Aorta (tissue), 5 donors: ENCODE measurements around the gene SLITRK5. TPM values are rescaled to one million over a fixed set of nuclear protein-coding genes. Genes with fewer than 3 reads are reported as not detected.

ENCODE experiments used
- ATAC-seq: fragments of 200-7000 bp; cut with Tn5 transposase; one replicate; pipeline ENCODE4 v1.9.1; 2022; ENCODE audit warnings: moderate library complexity; ENCODE audit not compliant: low FRiP score
- DNase-seq, 2 donors: peaks; one replicate each; pipeline ENCODE4 v3.0.0-alpha.2; 2020
- H3K27ac ChIP-seq, 2 donors: one replicate each; pipeline ENCODE4 v1.5.1; 2013; ENCODE audit warnings: low read length in 2 of 2, mild to moderate bottlenecking in 2 of 2, moderate library complexity in 2 of 2, control low read depth in 1 of 2, inconsistent platforms in 1 of 2, low read depth in 1 of 2
- H3K27me3 ChIP-seq, 2 donors: one replicate each; pipeline ENCODE4 v1.6.1; 2013; ENCODE audit warnings: control low read depth in 1 of 2, low read length in 1 of 2, mild to moderate bottlenecking in 1 of 2, moderate library complexity in 1 of 2; ENCODE audit not compliant: insufficient read depth in 2 of 2, control insufficient read depth in 1 of 2
- H3K36me3 ChIP-seq, 2 donors: one replicate each; pipeline ENCODE4 v1.6.1; 2013; ENCODE audit warnings: control low read depth in 1 of 2, low read length in 1 of 2, mild to moderate bottlenecking in 1 of 2; ENCODE audit not compliant: insufficient read depth in 2 of 2, control insufficient read depth in 1 of 2
- H3K4me1 ChIP-seq, 2 donors: one replicate each; pipeline ENCODE4 v1.6.1; 2013; ENCODE audit warnings: low read length in 2 of 2, control low read depth in 1 of 2, mild to moderate bottlenecking in 1 of 2, moderate library complexity in 1 of 2; ENCODE audit not compliant: insufficient read depth in 2 of 2, control insufficient read depth in 1 of 2
- H3K4me3 ChIP-seq, 2 donors: one replicate each; pipeline ENCODE4 v1.5.1; 2013; ENCODE audit warnings: low read length in 2 of 2, control low read depth in 1 of 2, mild to moderate bottlenecking in 1 of 2
- H3K9me3 ChIP-seq: one replicate; pipeline ENCODE4 v1.6.1; 2013; ENCODE audit warnings: mild to moderate bottlenecking, low read length; ENCODE audit not compliant: control insufficient read depth
- WGBS, 2 donors: extraction: QIAGEN DNeasy Blood & Tissue Kit; methylation state at CpG; one replicate each; pipeline ENCODE4 v1.1.7; 2013; 5-methylcytosine and 5-hydroxymethylcytosine counted together
- intact Hi-C, 2 donors: fragments of 100-400 bp; cut with DNase I; formaldehyde crosslinking; loops; one replicate each; pipeline versions ENCODE4 v1.14.2 to v1.15.0; 2022
- long read RNA-seq, 2 donors: library from polyadenylated mRNA; unstranded; transcript quantifications; one replicate each; pipeline ENCODE4 v2.0.0, GENCODE V29; 2020 to 2021
- polyA plus RNA-seq, 2 donors: library from polyadenylated mRNA; stranded (reverse); fragments of 200-250 nt; gene quantifications; one replicate each; pipeline ENCODE4 v1.2.3, GENCODE V29; 2013
- total RNA-seq, 2 donors: library from RNA; stranded (reverse); fragmentation: NEBNext Ultra II Directional; extraction: Animal tissue kit (Norgen Biotek cat#: 25700); gene quantifications; one replicate each; pipeline ENCODE4 v1.2.1, GENCODE V29; 2021
- donor health status: healthy with polysubstance abuse.
- donor health status: Bipolar disorder and iron deficiency.
- donor health status: DM: no; HTN: no; CAD: no.
- donor health status: DM: no; HTN: no; CAD: no.
- donor health status: DM: yes; HTN: yes; CAD: no.

Gene SLITRK5
- total RNA-seq (under 1 TPM; 0.32 to 0.45 TPM), polyA plus RNA-seq (under 1 TPM; under 0.01 TPM)
- long read RNA-seq, donor 1 = 0 reads
- long read RNA-seq, donor 2, partial matches to known transcripts = 0 of 2 reads
- long read RNA-seq, donor 2, other reads (novel, unspliced or antisense) = 2 of 2 reads

DNA sequence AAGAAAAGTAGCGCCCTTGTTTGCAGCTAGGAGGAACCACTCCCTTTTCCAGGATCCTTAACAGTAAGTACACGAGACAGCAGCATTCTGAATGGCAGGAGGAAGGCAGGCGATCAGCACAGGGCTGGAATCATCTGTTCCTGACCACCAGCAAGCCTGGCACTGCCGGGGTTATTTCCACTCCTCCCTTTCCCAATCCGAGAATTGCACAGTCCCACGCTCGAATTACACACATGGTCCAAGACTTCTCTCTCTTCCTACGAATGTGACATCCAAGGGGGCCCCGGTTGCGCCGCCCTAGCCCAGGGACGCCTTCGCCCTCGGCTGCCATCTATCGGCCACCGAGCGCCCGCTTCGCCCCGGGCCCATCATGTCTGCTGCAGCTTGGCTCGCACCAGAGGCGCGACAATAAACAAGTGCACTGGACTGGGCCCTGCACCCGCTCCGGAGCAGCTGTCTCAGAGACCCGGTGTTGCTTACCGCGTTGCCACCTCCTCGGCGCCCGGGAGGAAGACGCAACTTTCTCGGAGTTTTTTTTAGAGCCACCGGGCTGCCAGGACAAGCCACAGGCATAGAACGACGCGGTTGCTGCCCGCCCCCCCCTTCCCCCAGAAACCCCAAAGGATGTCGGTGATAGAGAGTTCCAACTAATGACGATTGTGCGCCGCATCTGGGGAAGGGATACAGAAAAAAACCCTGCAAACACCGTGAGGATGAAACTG, at the start of gene SLITRK5:
SLITRK5 (plus strand) TSS at position 341 of the 722 bp plus-strand sequence. CDS start 4,018 bp downstream, outside the sequence.
- 1% methylated on average over 43 of the region's 43 CpGs for WGBS, 2 donors
- Histone ChIP-seq H3K36me3 (no peaks in the 10 kb centered on the region), H3K4me3 (peak within 1 kb of the TSS; percentile 39 to 42), H3K27ac (no peak within 1 kb of the TSS), H3K9me3 (peaks cover 1% of the 10 kb centered on the region), H3K4me1 (no peaks in the 10 kb centered on the region), H3K27me3 (no peaks in the 10 kb centered on the region)
- ATAC-seq (peak; percentile 89), DNase-seq (peak; percentile 73 to 91)
- intact Hi-C loops = no loop called here

DNA sequence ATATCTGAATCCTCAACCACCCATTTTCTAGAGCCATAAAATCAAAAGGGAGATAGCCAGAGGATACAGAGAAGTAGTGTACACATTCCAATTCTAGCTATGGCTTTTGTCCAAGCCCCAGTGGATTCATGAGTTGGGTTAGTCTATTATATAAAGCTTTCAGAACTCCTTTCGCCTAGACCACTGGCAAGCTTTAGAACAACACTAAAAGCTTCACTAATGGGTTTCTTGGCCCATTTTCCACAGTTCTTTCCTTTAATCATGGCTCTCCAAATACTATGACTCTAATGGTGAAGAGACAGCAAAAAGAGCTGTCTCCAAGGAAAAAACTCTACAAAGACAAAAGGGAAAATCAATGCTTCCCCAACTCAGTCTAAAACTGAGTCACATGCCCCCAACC, 48.2 kb upstream of the SLITRK5 start:
- no peaks in the 10 kb centered on the region for H3K36me3 ChIP-seq
- no peak for DNase-seq
- intact Hi-C loops = no loop called here
- no peak for ATAC-seq
- no peaks in the 10 kb centered on the region for H3K4me1 ChIP-seq
- WGBS, 2 donors = 24 to 43% methylated on average over 1 of the region's 1 CpG
- H3K27ac ChIP-seq = no peak overlapping the region
- no peaks in the 10 kb centered on the region for H3K27me3 ChIP-seq
- H3K4me3 ChIP-seq = no peak overlapping the region
- H3K9me3 ChIP-seq = no peaks in the 10 kb centered on the region

- H3K27me3 ChIP-seq = no peaks in the 10 kb centered on the region
- H3K27ac ChIP-seq = no peak overlapping the region
- no peaks in the 10 kb centered on the region for H3K36me3 ChIP-seq
- intact Hi-C loops = no loop called here
- H3K9me3 ChIP-seq = no peaks in the 10 kb centered on the region
- 3 to 10% methylated on average over 2 of the region's 2 CpGs for WGBS, 2 donors
- DNase-seq (no peak), ATAC-seq (no peak)
- H3K4me1 ChIP-seq = no peaks in the 10 kb centered on the region
- no peak overlapping the region for H3K4me3 ChIP-seq
Measured at GRCh38 chr13:87656306-87656705, 14.9 kb upstream of the SLITRK5 start.

DNA sequence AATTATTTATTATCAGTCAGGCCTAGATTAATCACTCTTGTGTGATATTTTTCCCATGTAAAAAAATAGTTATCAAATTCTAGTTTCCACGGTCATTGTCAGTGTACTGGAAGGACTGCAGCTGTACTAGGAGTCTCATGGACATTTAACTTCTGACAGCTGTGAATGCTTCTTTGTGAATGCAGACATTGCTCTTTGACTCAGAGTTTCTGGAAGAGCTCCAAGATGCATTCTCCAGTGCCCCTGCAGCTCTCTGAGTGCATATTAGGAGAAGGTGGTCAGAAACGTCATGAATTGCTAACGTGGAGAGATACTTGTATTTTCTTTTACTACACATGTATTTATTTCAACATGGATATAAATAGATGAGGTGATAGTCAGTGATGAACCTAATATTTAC, 9.7 kb upstream of the SLITRK5 start:
- no peak for DNase-seq
- Histone ChIP-seq H3K27me3 (no peaks in the 10 kb centered on the region), H3K4me1 (no peaks in the 10 kb centered on the region), H3K4me3 (no peak overlapping the region), H3K9me3 (no peaks in the 10 kb centered on the region), H3K27ac (no peak overlapping the region), H3K36me3 (no peaks in the 10 kb centered on the region)
- 38 to 44% methylated on average over 3 of the region's 3 CpGs for WGBS, 2 donors
- intact Hi-C loops = no loop called here
- ATAC-seq = no peak

DNA sequence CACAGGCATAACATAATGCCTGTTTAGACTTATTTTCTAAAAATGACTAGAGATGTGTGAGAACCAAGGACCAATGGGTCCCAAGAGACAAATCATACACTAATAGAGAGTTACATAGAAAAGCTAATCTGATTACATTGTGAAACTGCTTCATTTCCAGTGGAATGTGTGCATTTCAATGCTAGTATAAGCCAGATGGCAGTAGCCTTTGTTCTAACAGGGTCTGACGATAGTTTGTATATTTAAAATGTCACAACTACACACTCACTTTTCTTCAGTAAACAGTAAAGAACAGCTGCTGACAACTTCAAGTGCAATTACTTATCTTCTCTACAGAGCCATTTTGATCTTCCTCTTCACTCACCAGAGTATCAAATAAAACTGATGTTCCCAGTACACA, 4.3 kb upstream of the SLITRK5 start:
- no peaks in the 10 kb centered on the region for H3K9me3 ChIP-seq
- H3K27ac ChIP-seq = no peak overlapping the region
- intact Hi-C loops = no loop called here
- H3K36me3 ChIP-seq = no peaks in the 10 kb centered on the region
- 50 to 61% methylated on average over 1 of the region's 1 CpG for WGBS, 2 donors
- ATAC-seq (no peak), DNase-seq (no peak)
- no peaks in the 10 kb centered on the region for H3K4me1 ChIP-seq
- H3K4me3 ChIP-seq = no peak overlapping the region
- H3K27me3 ChIP-seq = no peaks in the 10 kb centered on the region

DNA sequence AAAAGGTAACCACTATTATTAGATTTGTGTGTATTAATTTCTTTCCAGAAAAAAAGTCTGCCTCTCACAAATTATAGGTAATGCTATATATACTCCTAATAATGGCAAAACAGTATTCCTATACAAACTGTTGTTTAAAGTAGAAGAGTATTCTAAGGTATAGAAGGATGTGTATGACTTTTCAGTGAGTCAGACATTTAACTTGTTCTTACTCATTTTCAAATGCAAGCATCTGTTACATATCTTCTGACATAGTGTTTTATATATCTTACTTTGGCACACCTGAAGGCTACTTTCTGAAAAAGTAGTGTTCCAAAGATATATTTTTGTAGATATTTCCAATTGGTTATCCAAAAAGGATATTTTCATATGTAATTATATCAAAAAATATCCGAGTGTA, 3.5 kb upstream of the SLITRK5 start:
- intact Hi-C loops = no loop called here
- Histone ChIP-seq H3K4me1 (no peaks in the 10 kb centered on the region), H3K9me3 (no peaks in the 10 kb centered on the region), H3K36me3 (no peaks in the 10 kb centered on the region), H3K4me3 (no peak overlapping the region), H3K27ac (no peak overlapping the region), H3K27me3 (no peaks in the 10 kb centered on the region)
- no peak for DNase-seq
- no peak for ATAC-seq
- 69 to 78% methylated on average over 1 of the region's 1 CpG for WGBS, 2 donors

DNA sequence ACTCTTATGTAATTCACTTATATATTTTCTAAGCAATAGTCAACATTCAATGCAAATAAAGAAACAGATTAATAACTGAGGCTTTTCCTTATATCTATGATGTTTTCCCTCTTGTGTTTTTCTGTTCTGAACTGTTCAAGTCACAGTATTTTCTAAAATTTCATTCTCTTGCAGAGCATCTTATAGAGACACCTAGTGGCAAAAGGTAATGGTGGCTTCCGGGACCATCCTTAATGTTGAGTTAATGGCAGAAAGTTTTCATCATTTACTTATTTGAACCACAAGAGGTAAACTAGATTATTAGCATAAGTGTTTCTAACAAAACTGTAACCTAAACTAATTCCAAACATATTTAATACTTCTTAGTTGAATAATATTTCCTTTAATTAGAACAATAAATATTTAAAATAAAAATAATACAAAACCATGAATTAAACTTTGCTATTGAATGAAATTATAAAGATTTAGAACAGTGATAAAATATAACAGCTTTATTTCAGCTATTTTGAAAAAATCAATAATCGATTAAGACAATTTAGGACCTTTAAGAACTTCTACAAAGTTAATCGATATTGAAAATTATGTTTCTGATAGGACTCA, 1.7 kb upstream of the SLITRK5 start:
- H3K27ac ChIP-seq = no peak overlapping the region
- H3K4me1 ChIP-seq = no peaks in the 10 kb centered on the region
- DNase-seq (no peak), ATAC-seq (no peak)
- H3K4me3 ChIP-seq = no peak overlapping the region
- H3K9me3 ChIP-seq = peaks cover 1% of the 10 kb centered on the region
- no peaks in the 10 kb centered on the region for H3K27me3 ChIP-seq
- WGBS, 2 donors = 40 to 42% methylated on average over 3 of the region's 3 CpGs
- intact Hi-C loops = no loop called here
- no peaks in the 10 kb centered on the region for H3K36me3 ChIP-seq

- H3K9me3 ChIP-seq = peaks cover 1% of the 10 kb centered on the region
- peak overlapping the region; percentile 39 to 42 for H3K4me3 ChIP-seq
- 1% methylated on average over 60 to 89 of the region's 89 CpGs for WGBS, 2 donors
- ATAC-seq (peak; percentile 28), DNase-seq (peak; percentile 47 to 75)
- no peaks in the 10 kb centered on the region for H3K4me1 ChIP-seq
- H3K27ac ChIP-seq = no peak overlapping the region
- H3K36me3 ChIP-seq = no peaks in the 10 kb centered on the region
- intact Hi-C loops = no loop called here
- no peaks in the 10 kb centered on the region for H3K27me3 ChIP-seq
Measured at GRCh38 chr13:87671753-87672605, 808 bp downstream of the SLITRK5 start.
